K562 (cell line): ENCODE data around the gene MCM7. TPM values are rescaled to one million over a fixed set of nuclear protein-coding genes. Genes with fewer than 3 reads are reported as not detected.
A peak's percentile ranks its signal among the peaks of the same experiment; 100 is the strongest.

ENCODE experiments used
- ATF1 ChIP-seq, 2 experiments: fragments of 450-650 bp in 1 of 2; IDR thresholded peaks; 2 replicates each; pipeline ENCODE4 v1.6.1; 2016; ENCODE audit warnings: missing compliant biosample characterization in 1 of 2, missing genetic modification characterization in 1 of 2
- BMI1 ChIP-seq: fragments of 150-350 bp; IDR thresholded peaks from 2 replicates; pipeline ENCODE4 v1.6.1; 2014; ENCODE audit warnings: low read length
- CBX3 ChIP-seq, 2 experiments: IDR thresholded peaks; 1 replicate in 1 of 2; 2 replicates in 1 of 2; pipeline ENCODE4 v1.6.1; 2012; ENCODE audit warnings: inconsistent platforms in 2 of 2, low read length in 2 of 2, borderline replicate concordance in 1 of 2, control low read depth in 1 of 2
- CSDE1 ChIP-seq, 2 experiments: fragments of 450-650 bp; IDR thresholded peaks; 2 replicates each; pipeline ENCODE4 v1.6.1; 2016; ENCODE audit warnings: mild to moderate bottlenecking in 1 of 2
- EP400 ChIP-seq: fragments of 450-650 bp; IDR thresholded peaks from 2 replicates; pipeline ENCODE4 v1.6.1; 2017; ENCODE audit warnings: antibody characterized with exemption, mild to moderate bottlenecking, moderate library complexity
- POU5F1 ChIP-seq: fragments of 150-350 bp; IDR thresholded peaks from 2 replicates; pipeline ENCODE4 v1.6.1; 2014; ENCODE audit warnings: borderline replicate concordance, low read length, low read depth, mild to moderate bottlenecking; ENCODE audit not compliant: partially characterized antibody
- SMARCA4 ChIP-seq: fragments of 450-650 bp; IDR thresholded peaks from 2 replicates; pipeline ENCODE4 v1.6.1; 2016
- TAF7 ChIP-seq: fragments of 450-650 bp; IDR thresholded peaks from 2 replicates; pipeline ENCODE4 v1.6.1; 2016; ENCODE audit warnings: missing genetic modification characterization, missing compliant biosample characterization
- YY1 ChIP-seq, 3 experiments: IDR thresholded peaks; 2 replicates each; pipeline ENCODE4 v1.6.1; 2011; ENCODE audit warnings: low read length in 2 of 3, mild to moderate bottlenecking in 2 of 3, moderate library complexity in 2 of 3, borderline replicate concordance in 1 of 3, control low read depth in 1 of 3, low read depth in 1 of 3; ENCODE audit not compliant: insufficient read depth in 3 of 3, insufficient replicate concordance in 2 of 3, control insufficient read depth in 1 of 3, insufficient read length in 1 of 3; ENCODE audit errors: extremely low read depth in 1 of 3
- ZNF384 ChIP-seq: IDR thresholded peaks from 2 replicates; pipeline ENCODE4 v1.6.1; 2012; ENCODE audit warnings: low read depth, low read length, improper control_type of control experiment
- ZNF41 ChIP-seq: fragments of 250-450 bp; sonication (Bioruptor Pico); conservative IDR thresholded peaks from 2 replicates; pipeline ENCODE4 v1.4.0; 2020; ENCODE audit warnings: mild to moderate bottlenecking
- polyA plus RNA-seq, 8 experiments: library from polyadenylated mRNA; depleted of rRNA in 4 of 8; stranded (reverse) in 5 of 8; unstranded in 3 of 8; fragments of >200 nt; fragmentation: Nextera tagmentation in 2 of 8; fragmentation: Illumina TruSeq in 1 of 8; extraction: Ambion mirVana in 2 of 8; extraction: Trizol in 1 of 8; gene quantifications; 2 replicates each; pipeline versions ENCODE4 v1.2.1 to v1.2.3, GENCODE V29; 2011 to 2014; ENCODE audit warnings: inconsistent platforms in 1 of 8, missing spikeins in 1 of 8
- total RNA-seq, 7 experiments: library from RNA; depleted of rRNA in 6 of 7; stranded (reverse); fragments of >200 nt in 6 of 7; fragmentation: Illumina TruSeq in 2 of 7; extraction: Trizol in 2 of 7; gene quantifications; 2 replicates each; pipeline versions ENCODE4 v1.2.1 to v1.2.3, GENCODE V29; 2011 to 2021; ENCODE audit warnings: low replicate concordance in 1 of 7
- TF ChIP-seq, protein P1 (sequence below): sonication (generic); formaldehyde crosslinking; IDR thresholded peaks from 2 replicates; pipeline ENCODE4 v1.8.1; 2023; ENCODE audit warnings: mild to moderate bottlenecking, missing genetic modification reagents
- TF ChIP-seq, protein P2 (sequence below), 2 experiments: fragments of 450-650 bp in 1 of 2; sonication (generic) in 1 of 2; formaldehyde crosslinking in 1 of 2; IDR thresholded peaks in 1 of 2; conservative IDR thresholded peaks in 1 of 2; 2 replicates each; pipeline versions ENCODE4 v1.6.1 to v1.8.1; 2016 to 2023; ENCODE audit warnings: mild to moderate bottlenecking in 2 of 2, moderate library complexity in 2 of 2, inconsistent platforms in 1 of 2, missing genetic modification reagents in 1 of 2
- TF ChIP-seq, protein P3 (sequence below): conservative IDR thresholded peaks from 2 replicates; pipeline ENCODE4 v1.6.1; 2011; ENCODE audit warnings: low read depth, mild to moderate bottlenecking, low read length; ENCODE audit not compliant: control insufficient read depth
- TF ChIP-seq, protein P4 (sequence below): fragments of 250-450 bp; sonication (Bioruptor Pico); IDR thresholded peaks from 2 replicates; pipeline ENCODE4 v1.9.0; 2021; ENCODE audit warnings: mild to moderate bottlenecking
- TF ChIP-seq, protein P5 (sequence below): fragments of 250-450 bp; sonication (Bioruptor Pico); IDR thresholded peaks from 2 replicates; pipeline ENCODE4 v1.8.0; 2022; ENCODE audit warnings: moderate library complexity, mild to moderate bottlenecking, inconsistent platforms

MCM7 gene
- total and polyA plus RNA-seq, 9 of the 15 experiments (the other 6 are each of a cell fraction or from before 2014, with no cell fraction given), result 329 to 856 (median 437) TPM

DNA sequence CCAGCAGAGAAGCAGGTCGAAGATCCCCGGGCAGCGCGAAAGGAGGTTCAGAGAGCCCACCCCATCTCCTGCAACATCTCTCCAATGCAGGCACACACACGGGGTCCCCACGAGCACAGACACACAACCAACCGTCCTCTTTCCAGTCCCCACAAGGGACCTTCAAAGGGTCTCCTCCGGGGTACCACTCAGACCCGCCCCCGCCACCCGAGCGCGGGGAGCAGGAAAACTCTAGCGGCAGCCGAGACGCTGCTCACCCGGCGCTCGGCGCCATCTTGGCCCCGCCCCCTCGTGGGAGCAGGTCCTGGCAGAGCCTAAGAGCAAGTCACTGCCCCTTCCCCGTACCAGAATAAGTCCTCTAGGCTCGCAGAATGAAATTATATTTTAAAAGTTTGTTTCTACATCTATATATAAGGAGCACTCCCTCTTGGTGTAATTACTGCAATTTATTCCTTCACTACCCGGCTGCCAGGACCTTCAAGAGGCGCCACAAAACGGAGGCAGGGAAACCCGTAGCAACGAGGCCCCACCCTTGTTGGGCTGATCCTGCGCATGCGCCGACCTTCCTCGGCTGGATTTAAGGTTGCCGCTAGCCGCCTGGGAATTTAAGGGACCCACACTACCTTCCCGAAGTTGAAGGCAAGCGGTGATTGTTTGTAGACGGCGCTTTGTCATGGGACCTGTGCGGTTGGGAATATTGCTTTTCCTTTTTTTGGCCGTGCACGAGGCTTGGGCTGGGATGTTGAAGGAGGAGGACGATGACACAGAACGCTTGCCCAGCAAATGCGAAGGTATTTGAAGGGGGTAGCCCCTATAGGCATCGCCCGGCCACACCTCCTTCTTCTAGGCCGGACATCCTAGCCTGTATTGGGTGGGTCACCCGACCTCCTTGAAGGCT, 18.1 kb upstream of the MCM7 start, which contains the start of the genes CNPY4 and TAF6 (continued):
- TF ChIP-seq, protein P1, sequence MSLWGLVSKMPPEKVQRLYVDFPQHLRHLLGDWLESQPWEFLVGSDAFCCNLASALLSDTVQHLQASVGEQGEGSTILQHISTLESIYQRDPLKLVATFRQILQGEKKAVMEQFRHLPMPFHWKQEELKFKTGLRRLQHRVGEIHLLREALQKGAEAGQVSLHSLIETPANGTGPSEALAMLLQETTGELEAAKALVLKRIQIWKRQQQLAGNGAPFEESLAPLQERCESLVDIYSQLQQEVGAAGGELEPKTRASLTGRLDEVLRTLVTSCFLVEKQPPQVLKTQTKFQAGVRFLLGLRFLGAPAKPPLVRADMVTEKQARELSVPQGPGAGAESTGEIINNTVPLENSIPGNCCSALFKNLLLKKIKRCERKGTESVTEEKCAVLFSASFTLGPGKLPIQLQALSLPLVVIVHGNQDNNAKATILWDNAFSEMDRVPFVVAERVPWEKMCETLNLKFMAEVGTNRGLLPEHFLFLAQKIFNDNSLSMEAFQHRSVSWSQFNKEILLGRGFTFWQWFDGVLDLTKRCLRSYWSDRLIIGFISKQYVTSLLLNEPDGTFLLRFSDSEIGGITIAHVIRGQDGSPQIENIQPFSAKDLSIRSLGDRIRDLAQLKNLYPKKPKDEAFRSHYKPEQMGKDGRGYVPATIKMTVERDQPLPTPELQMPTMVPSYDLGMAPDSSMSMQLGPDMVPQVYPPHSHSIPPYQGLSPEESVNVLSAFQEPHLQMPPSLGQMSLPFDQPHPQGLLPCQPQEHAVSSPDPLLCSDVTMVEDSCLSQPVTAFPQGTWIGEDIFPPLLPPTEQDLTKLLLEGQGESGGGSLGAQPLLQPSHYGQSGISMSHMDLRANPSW, result peak; percentile 30; the same call in 1 of the 2 replicates
- TF ChIP-seq ZNF384 (no peak), ZNF41 (CRISPR knock-in tag) (no peak), TAF7 (peak; percentile 100), EP400 (peak; percentile 87), ATF1 (CRISPR knock-in tag; IDR thresholded peaks at IDR 0.05) (no peak), ATF1 (tag; IDR thresholded peaks at IDR 0.05) (peak; percentile 84), CBX3 (IDR thresholded peaks at IDR 0.05; ENCODE audit: borderline replicate concordance in 1 of 2, low read length in 2 of 2) (peak in 1 of 2 experiments; percentile 30; a peak in 1 of 3 replicates), SMARCA4 (0 out of 2 replicates have a peak, but pooled peaks have one; percentile 28), BMI1 (peak; percentile 97), POU5F1 (peak; percentile 30), CSDE1 (IDR thresholded peaks at IDR 0.05) (peak in 1 of 2 experiments; percentile 95; a peak in 2 of 4 replicates), YY1 (IDR thresholded peaks at IDR 0.05; ENCODE audit: borderline replicate concordance in 1 of 3, control insufficient read depth in 1 of 3, extremely low read depth in 1 of 3, insufficient read depth in 3 of 3, insufficient read length in 1 of 3, insufficient replicate concordance in 2 of 3, low read depth in 1 of 3, low read length in 2 of 3) (peak; percentile 98 to 99 (median 99))
- TF ChIP-seq, protein P2, sequence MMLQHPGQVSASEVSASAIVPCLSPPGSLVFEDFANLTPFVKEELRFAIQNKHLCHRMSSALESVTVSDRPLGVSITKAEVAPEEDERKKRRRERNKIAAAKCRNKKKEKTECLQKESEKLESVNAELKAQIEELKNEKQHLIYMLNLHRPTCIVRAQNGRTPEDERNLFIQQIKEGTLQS (IDR thresholded peaks at IDR 0.05), result no peak
- TF ChIP-seq, protein P2 (CRISPR knock-in tag; conservative IDR thresholded peaks at IDR 0.05), result peak; percentile 72; the same call in 1 of the 2 replicates
- TF ChIP-seq, protein P3, sequence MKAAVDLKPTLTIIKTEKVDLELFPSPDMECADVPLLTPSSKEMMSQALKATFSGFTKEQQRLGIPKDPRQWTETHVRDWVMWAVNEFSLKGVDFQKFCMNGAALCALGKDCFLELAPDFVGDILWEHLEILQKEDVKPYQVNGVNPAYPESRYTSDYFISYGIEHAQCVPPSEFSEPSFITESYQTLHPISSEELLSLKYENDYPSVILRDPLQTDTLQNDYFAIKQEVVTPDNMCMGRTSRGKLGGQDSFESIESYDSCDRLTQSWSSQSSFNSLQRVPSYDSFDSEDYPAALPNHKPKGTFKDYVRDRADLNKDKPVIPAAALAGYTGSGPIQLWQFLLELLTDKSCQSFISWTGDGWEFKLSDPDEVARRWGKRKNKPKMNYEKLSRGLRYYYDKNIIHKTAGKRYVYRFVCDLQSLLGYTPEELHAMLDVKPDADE, result peak; percentile 72; the same call in 1 of the 2 replicates
- TF ChIP-seq, protein P4, sequence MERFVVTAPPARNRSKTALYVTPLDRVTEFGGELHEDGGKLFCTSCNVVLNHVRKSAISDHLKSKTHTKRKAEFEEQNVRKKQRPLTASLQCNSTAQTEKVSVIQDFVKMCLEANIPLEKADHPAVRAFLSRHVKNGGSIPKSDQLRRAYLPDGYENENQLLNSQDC (CRISPR knock-in tag), result peak; percentile 74; the same call in 1 of the 2 replicates
- TF ChIP-seq, protein P5, sequence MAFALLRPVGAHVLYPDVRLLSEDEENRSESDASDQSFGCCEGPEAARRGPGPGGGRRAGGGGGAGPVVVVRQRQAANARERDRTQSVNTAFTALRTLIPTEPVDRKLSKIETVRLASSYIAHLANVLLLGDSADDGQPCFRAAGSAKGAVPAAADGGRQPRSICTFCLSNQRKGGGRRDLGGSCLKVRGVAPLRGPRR, result 0 out of 2 replicates have a peak, but pooled peaks have one; percentile 47
